ENCODE measurements around the gene ADGRF3.
"Not testable (repeated sequence)": the region's sequence is repeated elsewhere in the genome, so short reads cannot be mapped to it uniquely, and the experiment has no call there.

The ADGRF3 gene

GRCh38 chr2:26363958-26364357 is 17.4 kb upstream of the ADGRF3 start:
- no peak for ATAC-seq (replicated peaks)
- H3K9me3 Mint-ChIP-seq: no peaks in the 10 kb centered on the region
- peaks cover 16 to 29% of the 10 kb centered on the region in 2 donors for H3K4me1 Mint-ChIP-seq (ENCODE audit: low read depth in 2 of 2)
- no peaks in the 10 kb centered on the region for H3K27me3 Mint-ChIP-seq
- no peak for DNase-seq
- H3K4me3 Mint-ChIP-seq: no peak overlapping the region
- peaks cover 19% of the 10 kb centered on the region for H3K36me3 Mint-ChIP-seq (ENCODE audit: insufficient read depth)
- peak overlapping the region in 1 of 2 donors; percentile 65 for H3K27ac Mint-ChIP-seq

DNA sequence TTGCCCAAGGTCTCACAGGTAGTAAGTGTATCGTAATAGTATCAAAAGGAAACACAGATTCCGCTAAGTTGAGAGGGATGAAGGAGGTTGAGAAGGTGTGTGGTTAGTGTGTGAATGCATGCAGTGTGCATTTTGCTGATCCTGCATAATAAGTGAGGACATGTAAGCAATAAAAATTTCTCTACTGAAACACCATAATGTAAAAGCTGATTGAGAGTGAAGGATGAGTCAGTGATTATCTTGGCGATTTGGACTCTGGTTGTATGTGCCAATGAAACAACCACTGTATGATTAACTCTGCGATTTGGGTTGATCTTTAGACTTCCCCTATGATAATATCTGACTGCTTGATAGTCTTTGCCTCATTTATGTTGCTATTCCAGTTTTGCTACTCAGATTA is 16.7 kb upstream of the ADGRF3 start:
- no peaks in the 10 kb centered on the region for H3K27me3 Mint-ChIP-seq
- peaks cover 13% of the 10 kb centered on the region for H3K36me3 Mint-ChIP-seq (ENCODE audit: insufficient read depth)
- peak overlapping the region in 1 of 2 donors; percentile 10 for H3K4me3 Mint-ChIP-seq
- H3K27ac Mint-ChIP-seq: peak overlapping the region; percentile 10 to 27
- H3K9me3 Mint-ChIP-seq: no peaks in the 10 kb centered on the region
- DNase-seq (no peak), ATAC-seq (replicated peaks) (peak; percentile 39)
- H3K4me1 Mint-ChIP-seq (ENCODE audit: low read depth in 2 of 2): peaks cover 16 to 32% of the 10 kb centered on the region in 2 donors

GRCh38 chr2:26359886-26360473 is 13.4 kb upstream of the ADGRF3 start:
- ATAC-seq (replicated peaks): no peak
- no peaks in the 10 kb centered on the region for H3K9me3 Mint-ChIP-seq
- H3K36me3 Mint-ChIP-seq (ENCODE audit: insufficient read depth): peaks cover 6% of the 10 kb centered on the region
- H3K4me3 Mint-ChIP-seq: no peak overlapping the region
- H3K27me3 Mint-ChIP-seq: no peaks in the 10 kb centered on the region
- H3K4me1 Mint-ChIP-seq (ENCODE audit: low read depth in 2 of 2): peaks cover 25 to 59% of the 10 kb centered on the region in 2 donors
- no peak for DNase-seq
- peak overlapping the region in 1 of 2 donors; percentile 2 for H3K27ac Mint-ChIP-seq

GRCh38 chr2:26356771-26357170 is 10.2 kb upstream of the ADGRF3 start:
- Mint-ChIP-seq H3K9me3 (no peaks in the 10 kb centered on the region), H3K4me1 (ENCODE audit: low read depth in 2 of 2) (peaks cover 25 to 62% of the 10 kb centered on the region in 2 donors), H3K36me3 (ENCODE audit: insufficient read depth) (peaks cover 6% of the 10 kb centered on the region), H3K27me3 (no peaks in the 10 kb centered on the region), H3K4me3 (no peak overlapping the region), H3K27ac (no peak overlapping the region)
- DNase-seq (no peak), ATAC-seq (replicated peaks) (no peak)

- no peak for ATAC-seq (replicated peaks)
- DNase-seq: no peak
- H3K27ac Mint-ChIP-seq: peak overlapping the region; percentile 52 to 75
- peaks cover 25 to 66% of the 10 kb centered on the region in 2 donors for H3K4me1 Mint-ChIP-seq (ENCODE audit: low read depth in 2 of 2)
- no peaks in the 10 kb centered on the region for H3K27me3 Mint-ChIP-seq
- no peaks in the 10 kb centered on the region for H3K9me3 Mint-ChIP-seq
- H3K4me3 Mint-ChIP-seq: no peak overlapping the region
- H3K36me3 Mint-ChIP-seq (ENCODE audit: insufficient read depth): peaks cover 6% of the 10 kb centered on the region
Observed at GRCh38 chr2:26356111-26356510, 9.5 kb upstream of the ADGRF3 start.

DNA sequence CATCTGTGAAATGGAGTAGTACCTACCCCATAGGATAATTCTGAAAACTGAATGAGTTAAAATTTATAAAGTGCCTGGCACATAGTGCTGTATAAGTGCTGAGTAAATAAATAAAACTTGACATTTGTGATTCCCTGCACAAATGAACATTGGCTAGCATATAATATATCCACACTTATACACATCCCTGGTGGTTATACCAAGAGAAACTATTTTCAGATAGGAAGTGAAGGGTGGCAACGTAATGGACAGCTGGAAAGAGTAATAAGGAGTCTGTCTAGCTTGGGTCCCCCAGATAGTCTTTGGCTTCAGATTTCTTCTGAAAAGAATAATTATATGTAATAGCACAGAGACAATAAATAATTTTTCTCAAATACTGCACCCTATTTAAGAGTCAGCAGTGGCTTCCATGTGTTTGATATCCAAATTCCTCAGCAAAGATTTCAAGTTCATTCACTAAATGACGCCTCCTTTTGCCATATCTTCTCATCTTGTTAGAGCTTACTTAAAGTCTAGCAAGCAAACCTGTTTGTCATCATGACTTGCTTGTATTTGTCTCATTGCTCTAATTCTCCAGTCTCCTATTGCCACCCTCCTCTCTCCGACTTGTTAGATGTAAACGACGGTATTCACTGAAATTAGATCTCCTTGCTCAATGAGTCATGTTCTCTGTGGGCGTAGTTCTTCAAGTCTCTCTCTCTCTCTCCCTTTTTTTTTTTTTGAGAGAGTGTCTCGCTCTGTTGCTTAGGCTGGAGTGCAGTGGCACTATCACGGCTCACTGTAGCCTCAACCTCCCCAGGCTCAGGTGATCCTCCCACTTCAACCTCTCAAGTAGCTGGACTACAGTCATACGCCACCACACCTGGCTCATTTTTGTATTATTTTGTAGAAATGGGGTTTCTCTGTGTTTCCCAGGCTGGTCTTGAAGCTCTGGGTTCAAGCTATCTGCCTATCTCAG is 8.7 kb upstream of the ADGRF3 start:
- ATAC-seq (replicated peaks) (no peak), DNase-seq (no peak)
- no peak overlapping the region for H3K4me3 Mint-ChIP-seq
- H3K27me3 Mint-ChIP-seq: no peaks in the 10 kb centered on the region
- no peaks in the 10 kb centered on the region for H3K9me3 Mint-ChIP-seq
- H3K36me3 Mint-ChIP-seq (ENCODE audit: insufficient read depth): peaks cover 9% of the 10 kb centered on the region
- H3K27ac Mint-ChIP-seq: peak overlapping the region; percentile 52 to 75
- peaks cover 20 to 61% of the 10 kb centered on the region in 2 donors for H3K4me1 Mint-ChIP-seq (ENCODE audit: low read depth in 2 of 2)

- H3K4me1 Mint-ChIP-seq (ENCODE audit: low read depth in 2 of 2): peaks cover 17 to 53% of the 10 kb centered on the region in 2 donors
- H3K4me3 Mint-ChIP-seq; H3K27ac Mint-ChIP-seq; ATAC-seq (replicated peaks); H3K27me3 Mint-ChIP-seq; DNase-seq; H3K9me3 Mint-ChIP-seq: not testable (repeated sequence)
- peaks cover 12% of the 10 kb centered on the region for H3K36me3 Mint-ChIP-seq (ENCODE audit: insufficient read depth)
Observed at GRCh38 chr2:26354469-26354868, 7.9 kb upstream of the ADGRF3 start.

GRCh38 chr2:26352892-26353291 is 6.3 kb upstream of the ADGRF3 start:
- Mint-ChIP-seq H3K4me1 (ENCODE audit: low read depth in 2 of 2) (peaks cover 21 to 49% of the 10 kb centered on the region in 2 donors), H3K36me3 (ENCODE audit: insufficient read depth) (peaks cover 7% of the 10 kb centered on the region)

DNA sequence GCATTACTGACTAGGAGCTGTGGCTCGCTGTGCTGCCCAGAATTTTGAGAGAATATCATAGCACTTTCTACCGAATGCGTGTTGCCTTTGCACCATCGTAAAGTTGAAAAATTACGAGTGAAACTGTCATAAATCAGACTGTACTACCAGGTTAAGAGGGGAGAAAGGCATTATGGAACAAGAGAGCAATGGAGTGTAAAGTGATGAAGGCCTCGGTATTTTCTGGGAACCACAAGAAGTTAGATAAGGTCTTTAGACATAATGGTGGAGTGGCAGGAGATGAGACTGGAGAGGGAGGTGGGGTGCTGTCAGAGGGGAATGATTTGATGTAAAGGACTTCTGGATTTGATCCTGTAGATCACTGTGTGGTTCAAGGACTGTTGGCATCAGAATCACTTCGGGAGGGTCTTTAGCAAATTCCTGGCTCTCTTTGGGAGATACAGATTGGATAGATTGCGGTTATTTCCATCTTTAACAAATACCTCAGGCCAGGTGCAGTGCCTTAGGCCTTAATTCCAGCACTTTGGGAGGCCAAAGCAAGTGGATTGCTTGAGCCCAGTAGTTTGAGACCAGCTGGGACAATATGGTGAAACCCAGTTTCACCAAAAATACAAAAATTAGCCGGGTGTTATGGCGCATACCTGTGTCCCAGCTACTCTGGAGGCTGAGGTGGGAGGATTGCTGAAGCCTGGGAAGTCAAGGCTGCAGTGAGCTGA is 4.9 kb upstream of the ADGRF3 start:
- ATAC-seq (replicated peaks) (no peak), DNase-seq (no peak)
- H3K4me3 Mint-ChIP-seq: no peak overlapping the region
- H3K27ac Mint-ChIP-seq: peak overlapping the region in 1 of 2 donors; percentile 8
- no peaks in the 10 kb centered on the region for H3K9me3 Mint-ChIP-seq
- peaks cover 10% of the 10 kb centered on the region for H3K36me3 Mint-ChIP-seq (ENCODE audit: insufficient read depth)
- H3K27me3 Mint-ChIP-seq: no peaks in the 10 kb centered on the region
- peaks cover 19 to 45% of the 10 kb centered on the region in 2 donors for H3K4me1 Mint-ChIP-seq (ENCODE audit: low read depth in 2 of 2)

More at GRCh38 chr2:26352892-26353291, 6.3 kb upstream of the ADGRF3 start:
- no peak for ATAC-seq (replicated peaks)
- no peak overlapping the region for H3K27ac Mint-ChIP-seq
- H3K9me3 Mint-ChIP-seq: no peaks in the 10 kb centered on the region
- no peak for DNase-seq
- no peak overlapping the region for H3K4me3 Mint-ChIP-seq
- H3K27me3 Mint-ChIP-seq: no peaks in the 10 kb centered on the region

DNA sequence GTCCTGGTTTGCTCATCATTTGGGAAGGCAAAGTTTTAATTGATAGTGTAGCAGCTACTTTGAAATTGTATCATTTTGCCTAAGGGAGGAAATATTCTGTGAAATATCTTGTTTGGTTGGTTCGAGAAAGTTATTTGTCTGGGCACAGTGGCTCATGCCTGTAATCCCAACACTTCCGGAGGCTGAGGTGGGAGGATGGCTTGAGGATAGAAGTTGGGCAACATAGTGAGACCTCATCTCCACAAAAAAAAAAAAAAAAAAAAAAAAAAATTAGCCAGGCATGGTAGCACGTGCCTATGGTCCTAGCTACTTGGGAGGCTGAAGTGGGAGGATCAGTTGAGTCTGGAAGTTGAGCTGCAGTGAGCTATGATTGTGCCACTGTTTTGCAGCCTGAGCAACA is 3.1 kb upstream of the ADGRF3 start:
- Mint-ChIP-seq H3K36me3 (ENCODE audit: insufficient read depth) (peaks cover 22% of the 10 kb centered on the region), H3K9me3 (no peaks in the 10 kb centered on the region), H3K4me3 (no peak overlapping the region), H3K27ac (peak overlapping the region; percentile 41 to 49), H3K27me3 (no peaks in the 10 kb centered on the region), H3K4me1 (ENCODE audit: low read depth in 2 of 2) (peaks cover 19 to 44% of the 10 kb centered on the region in 2 donors)
- ATAC-seq (replicated peaks) (no peak), DNase-seq (no peak)

DNA sequence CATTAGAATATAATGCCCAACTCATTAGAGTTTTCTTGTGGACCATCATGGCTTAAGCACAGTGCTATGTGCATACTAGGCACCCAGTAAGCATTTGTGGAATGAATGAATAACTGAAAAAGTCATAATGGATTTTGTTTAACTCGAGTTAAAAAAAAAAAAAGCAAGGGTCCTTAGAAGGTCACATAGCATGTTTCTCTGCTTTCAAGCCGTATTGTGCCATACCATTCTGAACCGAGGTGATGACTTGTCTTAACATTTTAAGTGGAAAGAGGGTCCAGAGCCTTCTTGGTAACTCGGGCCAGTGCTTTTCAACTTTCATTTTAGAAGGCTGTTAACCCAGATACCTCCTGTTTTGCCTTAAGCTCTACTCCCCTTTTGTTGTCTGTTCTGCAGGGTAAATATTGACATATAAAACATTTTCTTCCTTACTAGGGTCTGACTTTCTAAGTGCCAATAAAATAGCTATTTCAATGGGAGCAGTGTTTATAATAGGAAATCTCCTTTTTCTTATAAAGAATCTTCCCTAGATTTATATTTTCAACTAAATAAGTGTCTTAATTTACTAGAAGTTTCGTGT is 787 bp upstream of the ADGRF3 start:
- Mint-ChIP-seq H3K27me3 (no peaks in the 10 kb centered on the region), H3K27ac (peak overlapping the region; percentile 95 to 99), H3K4me1 (ENCODE audit: low read depth in 2 of 2) (peaks cover 16 to 37% of the 10 kb centered on the region in 2 donors), H3K9me3 (no peaks in the 10 kb centered on the region), H3K36me3 (ENCODE audit: insufficient read depth) (peaks cover 22% of the 10 kb centered on the region), H3K4me3 (peak overlapping the region; percentile 94 to 100)
- ATAC-seq (replicated peaks) (no peak), DNase-seq (no peak)

GRCh38 chr2:26345545-26346453 is 790 bp downstream of the ADGRF3 start, which contains the start of gene SELENOI:
TSS of gene SELENOI (plus strand) at chr2:26346143. CDS start at chr2:26346233, 90 bp downstream.
- Mint-ChIP-seq H3K27ac (peak within 1 kb of the TSS; percentile 95 to 99), H3K4me1 (ENCODE audit: low read depth in 2 of 2) (peaks cover 16 to 32% of the 10 kb centered on the region in 2 donors), H3K36me3 (ENCODE audit: insufficient read depth) (peaks cover 22% of the 10 kb centered on the region), H3K9me3 (no peaks in the 10 kb centered on the region), H3K4me3 (peak within 1 kb of the TSS; percentile 94 to 100), H3K27me3 (no peaks in the 10 kb centered on the region)
- peak; percentile 99 to 100 (median 100) for DNase-seq
- ATAC-seq (replicated peaks): peak; percentile 91

Measured in effector memory CD8-positive, alpha-beta T cell (primary cell).